Stimulated activated memory B cell treated with anti-CD40 and anti-IgM and Interleukin-4, amounts not matched to agents 10 μg/mL and 1 μg/mL and 100 μg/mL, for 72 hours (primary cell): ENCODE data around the gene NUDT21.
"Not testable (repeated sequence)": the region's sequence is repeated elsewhere in the genome, so short reads cannot be mapped to it uniquely, and the experiment has no call there.

ENCODE experiments used
- ATAC-seq: fragments of 150-1000 bp; cut with Tn5 transposase; 2 replicates; pipeline ENCODE4 v1.10.0; 2021
- H3K27ac Mint-ChIP-seq: one replicate; pipeline ENCODE4 v1.8.0; 2022; ENCODE audit warnings: mild to moderate bottlenecking, mixed read lengths
- H3K27me3 Mint-ChIP-seq: one replicate; pipeline ENCODE4 v1.8.0; 2022; ENCODE audit warnings: mixed read lengths
- H3K36me3 Mint-ChIP-seq: one replicate; pipeline ENCODE4 v1.8.0; 2022; ENCODE audit warnings: mixed read lengths
- H3K4me1 Mint-ChIP-seq: one replicate; pipeline ENCODE4 v1.8.0; 2022; ENCODE audit warnings: mixed read lengths
- H3K4me3 Mint-ChIP-seq: one replicate; pipeline ENCODE4 v1.8.0; 2022; ENCODE audit warnings: mild to moderate bottlenecking, moderate library complexity, mixed read lengths
- H3K9me3 Mint-ChIP-seq: one replicate; pipeline ENCODE4 v1.8.0; 2022; ENCODE audit warnings: mixed read lengths

NUDT21 gene

GRCh38 chr16:56382901-56383355 is 68.2 kb downstream of the NUDT21 start:
- no peak overlapping the region for H3K27ac Mint-ChIP-seq
- peaks cover 19% of the 10 kb centered on the region for H3K9me3 Mint-ChIP-seq
- peaks cover 85% of the 10 kb centered on the region for H3K36me3 Mint-ChIP-seq
- ATAC-seq, result no peak
- H3K4me1 Mint-ChIP-seq, result peaks cover 6% of the 10 kb centered on the region
- H3K27me3 Mint-ChIP-seq, result no peaks in the 10 kb centered on the region
- no peak overlapping the region for H3K4me3 Mint-ChIP-seq

- peaks cover 19% of the 10 kb centered on the region for H3K9me3 Mint-ChIP-seq
- H3K4me1 Mint-ChIP-seq, result peaks cover 11% of the 10 kb centered on the region
- peaks cover 88% of the 10 kb centered on the region for H3K36me3 Mint-ChIP-seq
- no peak for ATAC-seq
- H3K4me3 Mint-ChIP-seq, result no peak overlapping the region
- no peak overlapping the region for H3K27ac Mint-ChIP-seq
- H3K27me3 Mint-ChIP-seq, result no peaks in the 10 kb centered on the region
Observed at GRCh38 chr16:56382459-56382858, 68.7 kb downstream of the NUDT21 start.

GRCh38 chr16:56380778-56381485 is 70.2 kb downstream of the NUDT21 start:
- peaks cover 16% of the 10 kb centered on the region for H3K4me1 Mint-ChIP-seq
- peaks cover 84% of the 10 kb centered on the region for H3K36me3 Mint-ChIP-seq
- ATAC-seq, H3K27ac Mint-ChIP-seq, H3K27me3 Mint-ChIP-seq, H3K4me3 Mint-ChIP-seq: not testable (repeated sequence)
- H3K9me3 Mint-ChIP-seq, result peaks cover 19% of the 10 kb centered on the region
